CD4-positive, alpha-beta T cell treated with Interleukin-6 for 4 hours (primary cell): ENCODE measurements around the gene RFPL1.
"Not testable (repeated sequence)": the region's sequence is repeated elsewhere in the genome, so short reads cannot be mapped to it uniquely, and the experiment has no call there.

Experiments used
- DNase-seq: peaks from one replicate; pipeline ENCODE4 v3.0.0-alpha.2; 2020; ENCODE audit warnings: mixed read lengths

The RFPL1 gene

GRCh38 chr22:29479417-29480261 lies 41.3 kb downstream of the RFPL1 start, which contains the start of gene NEFH:
Gene NEFH, plus strand, starts transcription at chr22:29480218. Its CDS starts 45 bp downstream, at chr22:29480263.
- DNase-seq, result no peak

GRCh38 chr22:29480262-29480511 lies 41.8 kb downstream of the RFPL1 start:
- DNase-seq, result no peak

- DNase-seq, result peak; percentile 40
These were observed 42.3 kb downstream of the RFPL1 start for GRCh38 chr22:29480512-29481264.

- DNase-seq, result no peak
These were observed 43.0 kb downstream of the RFPL1 start for GRCh38 chr22:29481265-29482000.

- DNase-seq, result no peak
These were observed 43.9 kb downstream of the RFPL1 start for GRCh38 chr22:29482253-29482652.

GRCh38 chr22:29482726-29483125 lies 44.3 kb downstream of the RFPL1 start:
- no peak for DNase-seq

GRCh38 chr22:29483254-29483653 lies 44.9 kb downstream of the RFPL1 start:
- no peak for DNase-seq

GRCh38 chr22:29484642-29485041 lies 46.3 kb downstream of the RFPL1 start:
- DNase-seq, result no peak

- DNase-seq, result no peak
These were observed 47.1 kb downstream of the RFPL1 start for GRCh38 chr22:29485448-29485847.

GRCh38 chr22:29487426-29487986 lies 49.1 kb downstream of the RFPL1 start:
- DNase-seq, result no peak

GRCh38 chr22:29489127-29489780 lies 50.9 kb downstream of the RFPL1 start:
- not testable (repeated sequence) for DNase-seq

GRCh38 chr22:29491012-29491411 lies 52.6 kb downstream of the RFPL1 start:
- DNase-seq, result no peak
